AG09309 (cell line): Measurements from ENCODE around the gene CELF4.
"Not testable (repeated sequence)": the region's sequence is repeated elsewhere in the genome, so short reads cannot be mapped to it uniquely, and the experiment has no call there.

ENCODE experiments used
- DNase-seq: peaks from one replicate; pipeline ENCODE4 v3.0.0-alpha.2; 2010; ENCODE audit warnings: low read depth
- H3K4me3 ChIP-seq: 2 replicates; pipeline ENCODE4 v1.5.1; 2011; ENCODE audit warnings: mild to moderate bottlenecking, low read depth, low read length, moderate library complexity; ENCODE audit not compliant: control insufficient read depth
- TF ChIP-seq, protein P1 (sequence below): IDR thresholded peaks from 2 replicates; pipeline ENCODE4 v1.5.1; 2011; ENCODE audit warnings: mild to moderate bottlenecking, low read depth, low read length, inconsistent platforms; ENCODE audit not compliant: insufficient read depth, control insufficient read depth; ENCODE audit errors: missing control alignments

The CELF4 gene

GRCh38 chr18:37465958-37466357 is 99.6 kb downstream of the CELF4 start:
- no peak for DNase-seq
- TF ChIP-seq, protein P1, sequence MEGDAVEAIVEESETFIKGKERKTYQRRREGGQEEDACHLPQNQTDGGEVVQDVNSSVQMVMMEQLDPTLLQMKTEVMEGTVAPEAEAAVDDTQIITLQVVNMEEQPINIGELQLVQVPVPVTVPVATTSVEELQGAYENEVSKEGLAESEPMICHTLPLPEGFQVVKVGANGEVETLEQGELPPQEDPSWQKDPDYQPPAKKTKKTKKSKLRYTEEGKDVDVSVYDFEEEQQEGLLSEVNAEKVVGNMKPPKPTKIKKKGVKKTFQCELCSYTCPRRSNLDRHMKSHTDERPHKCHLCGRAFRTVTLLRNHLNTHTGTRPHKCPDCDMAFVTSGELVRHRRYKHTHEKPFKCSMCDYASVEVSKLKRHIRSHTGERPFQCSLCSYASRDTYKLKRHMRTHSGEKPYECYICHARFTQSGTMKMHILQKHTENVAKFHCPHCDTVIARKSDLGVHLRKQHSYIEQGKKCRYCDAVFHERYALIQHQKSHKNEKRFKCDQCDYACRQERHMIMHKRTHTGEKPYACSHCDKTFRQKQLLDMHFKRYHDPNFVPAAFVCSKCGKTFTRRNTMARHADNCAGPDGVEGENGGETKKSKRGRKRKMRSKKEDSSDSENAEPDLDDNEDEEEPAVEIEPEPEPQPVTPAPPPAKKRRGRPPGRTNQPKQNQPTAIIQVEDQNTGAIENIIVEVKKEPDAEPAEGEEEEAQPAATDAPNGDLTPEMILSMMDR = no peak
- H3K4me3 ChIP-seq = no peak overlapping the region

GRCh38 chr18:37464257-37464656 is 101.3 kb downstream of the CELF4 start:
- no peak for DNase-seq
- no peak overlapping the region for H3K4me3 ChIP-seq
- TF ChIP-seq, protein P1 = no peak

DNA sequence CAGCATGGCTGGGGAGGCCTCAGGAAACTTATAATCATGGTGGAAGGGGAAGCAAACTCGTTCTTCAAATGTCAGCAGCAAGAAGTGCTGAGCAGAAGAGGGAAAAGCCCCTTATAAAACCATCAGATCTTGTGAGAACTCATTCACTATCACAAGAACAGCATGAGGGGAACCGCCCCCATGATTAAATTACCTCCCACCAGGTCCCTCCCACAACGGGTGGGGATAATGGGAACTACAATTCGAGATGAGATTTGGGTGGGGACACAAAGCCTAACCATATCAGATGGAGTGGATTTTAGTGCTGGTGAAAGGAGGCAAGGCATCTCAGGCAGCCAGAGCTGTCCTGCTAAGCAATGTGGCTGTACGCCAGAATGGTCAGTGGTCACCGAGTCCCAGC is 104.3 kb downstream of the CELF4 start:
- not testable (repeated sequence) for H3K4me3 ChIP-seq, DNase-seq

DNA sequence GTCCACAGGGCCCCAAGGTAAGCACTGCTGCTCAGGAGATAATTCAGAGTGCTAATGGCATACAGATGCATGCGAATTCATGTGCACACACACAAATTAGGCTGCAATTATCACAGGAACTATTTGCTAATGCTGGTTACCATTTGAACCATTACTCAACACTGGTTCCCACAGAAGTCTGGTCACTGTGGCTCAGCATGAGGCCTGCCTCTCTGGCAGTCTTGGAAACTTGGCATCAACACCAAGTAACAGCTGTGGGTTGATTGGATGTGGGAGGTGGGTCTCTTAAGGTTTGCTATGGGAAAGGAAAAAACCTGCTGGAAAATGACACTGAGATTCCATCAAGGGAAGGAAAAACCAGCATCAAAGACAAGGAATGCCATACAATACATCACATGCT is 105.0 kb downstream of the CELF4 start:
- no peak for DNase-seq
- H3K4me3 ChIP-seq = no peak overlapping the region
- TF ChIP-seq, protein P1 = no peak

- DNase-seq = no peak
- no peak overlapping the region for H3K4me3 ChIP-seq
- TF ChIP-seq, protein P1 = no peak
Observed at GRCh38 chr18:37458697-37459096, 106.9 kb downstream of the CELF4 start.

GRCh38 chr18:37457753-37458152 is 107.8 kb downstream of the CELF4 start:
- DNase-seq = no peak
- TF ChIP-seq, protein P1 = no peak
- no peak overlapping the region for H3K4me3 ChIP-seq

DNA sequence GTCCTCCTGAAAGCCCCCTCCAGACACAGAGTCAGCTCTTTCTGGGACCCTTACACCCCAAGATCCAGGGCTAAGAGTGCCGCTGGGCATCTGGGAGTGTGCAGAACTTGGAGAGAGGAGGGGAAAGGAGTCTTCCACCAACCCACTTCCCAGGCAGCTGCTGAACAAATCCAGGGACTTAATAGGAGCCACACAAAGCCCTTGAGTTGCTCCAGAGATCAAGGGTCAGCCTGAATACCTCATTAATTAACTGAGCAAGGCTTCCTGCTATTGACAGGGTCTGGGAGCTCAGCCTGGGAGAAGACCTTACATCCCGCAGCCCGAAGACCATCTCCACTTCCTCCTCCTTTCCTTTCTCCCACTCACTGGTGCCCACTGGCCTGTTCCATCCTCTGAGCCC is 108.3 kb downstream of the CELF4 start:
- TF ChIP-seq, protein P1 = no peak
- H3K4me3 ChIP-seq = no peak overlapping the region
- DNase-seq = no peak
